A549 (cell line): ENCODE measurements around the gene TYRO3. TPM values are rescaled to one million over a fixed set of nuclear protein-coding genes. Genes with fewer than 3 reads are reported as not detected.

Experiments
- ATAC-seq, 2 experiments: fragments of 200-7000 bp in 1 of 2; fragments of >200 bp in 1 of 2; cut with Nextera tagmentation in 1 of 2; cut with Tn5 transposase in 1 of 2; 3 replicates each; pipeline versions ENCODE4 v1.8.0 to v1.9.1; 2018 to 2020; ENCODE audit warnings: mild to moderate bottlenecking in 1 of 2, moderate library complexity in 1 of 2
- CTCF ChIA-PET: fragments of 300-600 bp; sonication (Branson Sonifier 250); formaldehyde crosslinking; extraction: SDS; loops from one replicate; lab custom pipeline; 2021; ENCODE audit warnings: antibody characterized with exemption, inconsistent platforms; lab: Yijun Ruan, JAX
- POLR2A ChIA-PET: fragments of 350-600 bp; formaldehyde crosslinking; extraction: SDS; loops from one replicate; lab custom pipeline; 2021; ENCODE audit warnings: antibody characterized with exemption, inconsistent platforms; lab: Yijun Ruan, JAX
- DNase-seq, 2 experiments: peaks; one replicate each; pipeline versions ENCODE4 v3.0.0 to v3.0.0-alpha.2; 2011 to 2016; ENCODE audit warnings: low read depth in 1 of 2, low spot score in 1 of 2
- FAIRE-seq: peaks from 2 replicates; lab custom pipeline; 2011; peaks lifted over from hg19 to GRCh38; lab: Jason Lieb, UNC
- H3K27ac ChIP-seq, 2 experiments: fragments of >200 bp; sonication (Bioruptor Twin); formaldehyde crosslinking; 3 replicates each; pipeline ENCODE4 v1.5.1; 2016 to 2017
- H3K4me1 ChIP-seq: fragments of >200 bp; sonication (Bioruptor Twin); formaldehyde crosslinking; 3 replicates; pipeline ENCODE4 v1.6.1; 2016
- H3K4me2 ChIP-seq: fragments of >200 bp; sonication (Bioruptor Twin); formaldehyde crosslinking; 3 replicates; pipeline ENCODE4 v1.6.1; 2016
- H3K4me3 ChIP-seq: fragments of >200 bp; sonication (Bioruptor Twin); formaldehyde crosslinking; 3 replicates; pipeline ENCODE4 v1.5.1; 2016
- H3K9me3 ChIP-seq: fragments of >200 bp; sonication (Bioruptor Twin); formaldehyde crosslinking; 3 replicates; pipeline ENCODE4 v1.6.1; 2016
- ATOH8 ChIP-seq: fragments of 250-450 bp; sonication (Bioruptor Pico); IDR thresholded peaks from 2 replicates; pipeline ENCODE4 v1.5.0; 2020; ENCODE audit warnings: low read depth, mild to moderate bottlenecking, moderate library complexity
- CBX8 ChIP-seq: fragments of 200-600 bp; sonication (generic); IDR thresholded peaks from 2 replicates; pipeline ENCODE4 v1.6.1; 2016
- CEBPB ChIP-seq, 2 experiments: fragments of >200 bp in 1 of 2; sonication (Bioruptor Twin) in 1 of 2; formaldehyde crosslinking in 1 of 2; IDR thresholded peaks; 2 replicates each; pipeline ENCODE4 v1.6.1; 2012 to 2016
- CHD2 ChIP-seq: fragments of 150-350 bp; IDR thresholded peaks from 2 replicates; pipeline ENCODE4 v1.6.1; 2014; ENCODE audit warnings: low read length; ENCODE audit not compliant: partially characterized antibody
- CHD4 ChIP-seq: fragments of 200-600 bp; sonication (generic); IDR thresholded peaks from 2 replicates; pipeline ENCODE4 v1.6.1; 2016; ENCODE audit warnings: antibody characterized with exemption, mild to moderate bottlenecking, borderline replicate concordance
- CTCF ChIP-seq: fragments of >200 bp; sonication (Bioruptor Twin); formaldehyde crosslinking; IDR thresholded peaks from 3 replicates; pipeline ENCODE4 v1.5.1; 2016
- E2F6 ChIP-seq: IDR thresholded peaks from 2 replicates; pipeline ENCODE4 v1.6.1; 2012; ENCODE audit warnings: low read depth, borderline replicate concordance
- EHF ChIP-seq: fragments of 250-450 bp; sonication (Bioruptor Pico); IDR thresholded peaks from 2 replicates; pipeline ENCODE4 v1.5.0; 2020; ENCODE audit warnings: mild to moderate bottlenecking
- ELK1 ChIP-seq: fragments of 150-350 bp; IDR thresholded peaks from 2 replicates; pipeline ENCODE4 v1.6.1; 2014; ENCODE audit warnings: low read depth, mild to moderate bottlenecking, low read length
- FOSL2 ChIP-seq, 2 experiments: fragments of 450-650 bp in 1 of 2; fragments of >200 bp in 1 of 2; sonication (Bioruptor Twin) in 1 of 2; formaldehyde crosslinking; IDR thresholded peaks; 2 replicates each; pipeline versions ENCODE4 v1.5.0 to v1.6.1; 2016 to 2020; ENCODE audit warnings: mild to moderate bottlenecking in 1 of 2, moderate library complexity in 1 of 2
- FOXS1 ChIP-seq: fragments of 250-450 bp; sonication (Bioruptor Pico); IDR thresholded peaks from 2 replicates; pipeline ENCODE4 v1.5.0; 2020; ENCODE audit warnings: mild to moderate bottlenecking, moderate library complexity
- GATA3 ChIP-seq: IDR thresholded peaks from 2 replicates; pipeline ENCODE4 v1.6.1; 2012; ENCODE audit warnings: borderline replicate concordance
- HES2 ChIP-seq: fragments of >200 bp; sonication (Bioruptor Twin); formaldehyde crosslinking; IDR thresholded peaks from 2 replicates; pipeline ENCODE4 v1.6.1; 2016
- HEYL ChIP-seq: fragments of 250-450 bp; sonication (Bioruptor Pico); IDR thresholded peaks from 2 replicates; pipeline ENCODE4 v1.8.0; 2021; ENCODE audit warnings: mild to moderate bottlenecking, moderate library complexity
- JUN ChIP-seq, 2 experiments: fragments of >200 bp; sonication (Bioruptor Twin); formaldehyde crosslinking; IDR thresholded peaks; 2 replicates in 1 of 2; 3 replicates in 1 of 2; pipeline ENCODE4 v1.6.1; 2016 to 2017
- KDM5A ChIP-seq: fragments of 200-600 bp; sonication (generic); IDR thresholded peaks from 2 replicates; pipeline ENCODE4 v1.6.1; 2016; ENCODE audit warnings: antibody characterized with exemption, mild to moderate bottlenecking
- NFE2L2 ChIP-seq: fragments of 150-350 bp; conservative IDR thresholded peaks from 2 replicates; pipeline ENCODE4 v1.6.1; 2014; ENCODE audit warnings: low read length
- NR3C1 ChIP-seq: fragments of >200 bp; sonication (Bioruptor Twin); formaldehyde crosslinking; IDR thresholded peaks from 3 replicates; pipeline ENCODE4 v1.6.1; 2017
- PHF8 ChIP-seq: fragments of 200-600 bp; sonication (generic); IDR thresholded peaks from 2 replicates; pipeline ENCODE4 v1.6.1; 2016; ENCODE audit warnings: low read depth, mild to moderate bottlenecking, antibody characterized with exemption, moderate library complexity, borderline replicate concordance
- POLR2A ChIP-seq: IDR thresholded peaks from 2 replicates; pipeline ENCODE4 v1.6.1; 2012; ENCODE audit warnings: mild to moderate bottlenecking, low read length
- RFX5 ChIP-seq: fragments of 450-650 bp; IDR thresholded peaks from 2 replicates; pipeline ENCODE4 v1.7.1; 2014; ENCODE audit warnings: antibody characterized with exemption, mild to moderate bottlenecking, moderate library complexity
- SMC3 ChIP-seq: fragments of >200 bp; sonication (Bioruptor Twin); formaldehyde crosslinking; IDR thresholded peaks from 3 replicates; pipeline ENCODE4 v1.6.1; 2018; ENCODE audit warnings: inconsistent platforms
- SREBF2 ChIP-seq: fragments of 450-650 bp; IDR thresholded peaks from 2 replicates; pipeline ENCODE4 v1.6.1; 2014; ENCODE audit warnings: mild to moderate bottlenecking, moderate library complexity
- TP53 ChIP-seq: fragments of 250-450 bp; sonication (Bioruptor Pico); IDR thresholded peaks from 2 replicates; pipeline ENCODE4 v1.5.0; 2021; ENCODE audit warnings: mild to moderate bottlenecking, moderate library complexity
- ZC3H11A ChIP-seq: fragments of 450-650 bp; IDR thresholded peaks from 2 replicates; pipeline ENCODE4 v1.6.1; 2014; ENCODE audit warnings: antibody characterized with exemption, mild to moderate bottlenecking
- ZNF302 ChIP-seq: fragments of 250-450 bp; sonication (Bioruptor Pico); IDR thresholded peaks from 2 replicates; pipeline ENCODE4 v1.9.0; 2021; ENCODE audit warnings: inconsistent platforms, mild to moderate bottlenecking, moderate library complexity
- WGBS: methylation state at CpG from one replicate; pipeline ENCODE4 v1.1.6; 2017; ENCODE audit errors: missing lambda C conversion rate; 5-methylcytosine and 5-hydroxymethylcytosine counted together
- polyA plus RNA-seq, 4 experiments: library from polyadenylated mRNA; depleted of rRNA in 3 of 4; stranded (reverse); fragments of >200 nt; fragmentation: RNase III in 1 of 4; extraction: RNeasy Plus Mini Kit Qiagen cat#74134 plus additional on column Dnase treatment in 1 of 4; gene quantifications; 2 replicates in 3 of 4; 3 replicates in 1 of 4; pipeline ENCODE4 v1.2.3, GENCODE V29; 2011 to 2017

TYRO3 gene
- polyA plus RNA-seq, 2 of the 4 experiments (the other 2 are of a cell fraction) = 7.6 to 8.1 TPM

GRCh38 chr15:41561104-41561776 lies 2.2 kb downstream of the TYRO3 start:
- no peak for ATAC-seq
- no peak overlapping the region for H3K27ac ChIP-seq
- FAIRE-seq = no peak
- WGBS = 98% methylated on average over 5 of the region's 16 CpGs
- ChIA-PET CTCF (interaction anchor here (0.7 to 1.2 kb wide), 5 partner anchors 20 to 97 kb away, joined by 3 to 4 read pairs (median 3); no protein-coding TSS in a partner anchor), POLR2A (no interaction called here)
- no peak overlapping the region for H3K4me2 ChIP-seq
- TF ChIP-seq GATA3 (no peak), KDM5A (no peak), CHD4 (no peak), ELK1 (no peak), FOXS1 (CRISPR knock-in tag) (no peak), JUN (IDR thresholded peaks at IDR 0.05) (no peak), NR3C1 (no peak), POLR2A (no peak), NFE2L2 (no peak), RFX5 (no peak), CEBPB (IDR thresholded peaks at IDR 0.05) (no peak), ATOH8 (CRISPR knock-in tag) (no peak)
- TF ChIP-seq, all 56 proteins: peak for 0
- Histone ChIP-seq H3K4me1 (peaks cover 10% of the 10 kb centered on the region; the same call in 2 of the 3 replicates), H3K9me3 (no peaks in the 10 kb centered on the region), H3K4me3 (no peak overlapping the region)
- no peak for DNase-seq

- no peak overlapping the region for H3K4me2 ChIP-seq
- H3K4me3 ChIP-seq = no peak overlapping the region
- ATAC-seq (no peak), FAIRE-seq (no peak), DNase-seq (no peak)
- H3K27ac ChIP-seq = no peak overlapping the region
- ChIA-PET CTCF (interaction anchor here (1.1 to 1.4 kb wide), 3 partner anchors 96 to 213 kb away, joined by 3 read pairs; partner anchors contain the start of gene MAPKBP1), POLR2A (no interaction called here)
- H3K4me1 ChIP-seq = peaks cover 16% of the 10 kb centered on the region
- H3K9me3 ChIP-seq = no peaks in the 10 kb centered on the region
- 69% methylated on average over 3 of the region's 3 CpGs for WGBS
- TF ChIP-seq FOXS1 (CRISPR knock-in tag) (no peak), E2F6 (no peak), HES2 (no peak), CBX8 (no peak), ZC3H11A (no peak), SREBF2 (no peak), CEBPB (IDR thresholded peaks at IDR 0.05) (no peak), HEYL (CRISPR knock-in tag) (no peak), RFX5 (no peak), FOSL2 (IDR thresholded peaks at IDR 0.05) (no peak), FOSL2 (CRISPR knock-in tag; IDR thresholded peaks at IDR 0.05) (no peak), SMC3 (no peak), EHF (CRISPR knock-in tag) (no peak), PHF8 (no peak), CTCF (no peak), ZNF302 (CRISPR knock-in tag) (no peak), CHD2 (no peak), TP53 (CRISPR knock-in tag) (no peak), JUN (IDR thresholded peaks at IDR 0.05) (no peak)
Measured at GRCh38 chr15:41561777-41562145, 2.7 kb downstream of the TYRO3 start.
